BE2C (cell line): ENCODE results near the gene GARIN3. TPM values are rescaled to one million over a fixed set of nuclear protein-coding genes. Genes with fewer than 3 reads are reported as not detected.

Experiments
- DNase-seq: peaks from one replicate; pipeline ENCODE4 v3.0.0-alpha.2; 2020
- H3K27me3 ChIP-seq: fragments of 250-450 bp; sonication (Bioruptor Pico); 2 replicates; pipeline ENCODE4 v1.5.1; 2020; ENCODE audit warnings: mild to moderate bottlenecking
- H3K36me3 ChIP-seq: fragments of 250-450 bp; sonication (Bioruptor Pico); 2 replicates; pipeline ENCODE4 v1.5.1; 2020; ENCODE audit warnings: mild to moderate bottlenecking
- H3K4me1 ChIP-seq: fragments of 250-450 bp; sonication (Bioruptor Pico); 2 replicates; pipeline ENCODE4 v1.5.1; 2020
- H3K4me3 ChIP-seq: 2 replicates; pipeline ENCODE4 v1.5.1; 2011; ENCODE audit warnings: low read depth, low read length
- H3K9me3 ChIP-seq: fragments of 250-450 bp; sonication (Bioruptor Pico); 2 replicates; pipeline ENCODE4 v1.5.1; 2020
- CTCF ChIP-seq: IDR thresholded peaks from 2 replicates; pipeline ENCODE4 v1.5.1; 2012; ENCODE audit warnings: mild to moderate bottlenecking, low read depth, low read length
- polyA plus RNA-seq: library from polyadenylated mRNA; unstranded; fragments of >200 nt; gene quantifications from one replicate; pipeline ENCODE4 v1.2.1, GENCODE V29; 2012; ENCODE audit warnings: low read depth, missing spikeins; ENCODE audit not compliant: insufficient read length, insufficient read depth

The GARIN3 gene
- polyA plus RNA-seq, result not detected

DNA sequence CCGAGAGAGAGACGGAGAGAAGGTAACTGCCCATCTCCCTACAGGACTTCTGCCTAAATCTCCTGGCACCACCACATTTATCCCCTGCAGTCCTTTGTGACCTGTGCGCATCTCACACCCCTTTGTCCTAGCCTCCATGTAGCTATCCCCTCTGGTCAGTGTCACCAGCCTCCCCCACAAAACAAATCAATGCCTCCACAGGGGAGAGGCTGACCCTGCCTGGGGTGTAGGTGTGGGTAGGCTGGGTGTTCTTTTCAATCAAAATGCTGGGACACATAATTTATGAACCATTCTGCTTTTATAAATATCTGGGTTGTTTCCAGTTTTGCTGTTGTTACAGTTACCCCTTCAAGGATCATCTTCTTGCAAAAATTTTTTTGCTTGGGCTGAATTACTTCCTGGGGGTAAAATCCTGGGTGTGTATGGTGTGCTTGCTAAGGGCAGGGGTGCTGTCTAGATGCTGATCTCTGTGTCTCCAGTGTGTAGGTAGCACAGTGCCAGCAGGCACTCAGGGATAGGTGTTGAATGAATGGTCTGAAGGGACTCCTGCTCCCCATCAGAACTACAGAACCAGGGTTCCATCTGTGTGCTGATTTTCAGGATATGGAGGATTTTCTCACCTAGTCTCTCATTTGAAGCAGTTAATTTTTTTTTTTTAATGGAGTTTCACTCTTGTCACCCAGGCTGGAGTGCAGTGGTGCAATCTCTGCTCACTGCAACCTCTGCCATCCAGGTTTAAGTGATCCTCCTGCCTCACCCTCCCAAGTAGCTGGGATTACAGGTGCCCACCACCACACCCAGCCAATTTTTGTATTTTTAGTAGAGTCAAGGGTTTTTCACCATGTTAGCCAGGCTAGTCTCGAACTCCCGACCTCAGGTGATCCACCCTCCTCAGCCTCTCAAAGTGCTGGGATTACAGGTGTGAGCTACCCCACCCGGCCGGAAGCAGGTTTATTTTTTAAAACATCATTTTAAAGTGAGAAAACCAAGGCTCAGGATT, at the start of gene GARIN3:
TSS of gene GARIN3 (minus strand) at position 51 of the 1,000 bp plus-strand sequence. CDS start 96 bp downstream, outside the sequence.
- Histone ChIP-seq H3K4me1 (no peaks in the 10 kb centered on the region), H3K4me3 (no peak within 1 kb of the TSS), H3K27me3 (peaks cover 3% of the 10 kb centered on the region), H3K36me3 (no peaks in the 10 kb centered on the region), H3K9me3 (no peaks in the 10 kb centered on the region)
- no peak for TF ChIP-seq CTCF
- no peak for DNase-seq

DNA sequence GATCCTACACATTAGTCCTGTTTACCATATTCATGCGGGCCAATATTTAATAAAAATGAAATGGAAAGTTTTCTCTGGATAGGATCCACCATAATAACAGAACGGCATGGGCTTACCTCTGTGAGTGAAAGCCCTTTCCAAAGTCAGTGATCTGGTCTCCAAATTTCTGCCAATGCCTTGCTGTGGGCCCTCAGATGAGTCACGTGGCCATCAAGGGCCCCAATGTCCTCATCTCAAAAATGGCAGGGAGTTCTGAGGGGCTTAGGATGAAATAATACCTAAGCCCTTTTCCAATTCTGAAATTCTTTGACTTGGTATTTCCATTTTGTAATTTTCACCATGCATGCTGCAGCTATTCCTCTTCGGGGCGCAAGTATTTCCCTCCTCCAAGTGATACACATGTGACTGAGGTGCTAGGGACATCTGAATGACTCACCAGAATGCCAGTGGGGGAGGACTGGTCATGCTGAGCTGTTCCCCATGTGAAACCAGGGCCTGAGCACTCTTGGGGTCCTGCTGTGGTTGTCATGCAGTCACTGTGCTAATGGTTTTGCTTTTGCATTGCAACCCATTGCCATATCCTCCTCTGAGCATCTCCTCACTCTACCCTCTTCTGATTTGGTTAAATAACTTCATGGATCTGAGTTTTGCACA, 49.6 kb upstream of the GARIN3 start:
- H3K4me3 ChIP-seq, result no peak overlapping the region
- no peaks in the 10 kb centered on the region for H3K9me3 ChIP-seq
- peaks cover 3% of the 10 kb centered on the region; the same call in 1 of the 2 replicates for H3K27me3 ChIP-seq
- no peaks in the 10 kb centered on the region for H3K4me1 ChIP-seq
- TF ChIP-seq CTCF, result no peak
- no peak for DNase-seq
- H3K36me3 ChIP-seq, result no peaks in the 10 kb centered on the region

GRCh38 chr5:157214861-157215513, 48.9 kb upstream of the GARIN3 start:
- Histone ChIP-seq H3K9me3 (no peaks in the 10 kb centered on the region), H3K36me3 (no peaks in the 10 kb centered on the region), H3K4me3 (no peak overlapping the region), H3K27me3 (peaks cover 3% of the 10 kb centered on the region; the same call in 1 of the 2 replicates), H3K4me1 (no peaks in the 10 kb centered on the region)
- no peak for DNase-seq
- TF ChIP-seq CTCF, result no peak

- no peak for TF ChIP-seq CTCF
- no peaks in the 10 kb centered on the region for H3K9me3 ChIP-seq
- no peak overlapping the region for H3K4me3 ChIP-seq
- no peak for DNase-seq
- no peaks in the 10 kb centered on the region for H3K4me1 ChIP-seq
- peaks cover 3% of the 10 kb centered on the region; the same call in 1 of the 2 replicates for H3K27me3 ChIP-seq
- H3K36me3 ChIP-seq, result no peaks in the 10 kb centered on the region
Measured at GRCh38 chr5:157214415-157214814, 48.4 kb upstream of the GARIN3 start.

DNA sequence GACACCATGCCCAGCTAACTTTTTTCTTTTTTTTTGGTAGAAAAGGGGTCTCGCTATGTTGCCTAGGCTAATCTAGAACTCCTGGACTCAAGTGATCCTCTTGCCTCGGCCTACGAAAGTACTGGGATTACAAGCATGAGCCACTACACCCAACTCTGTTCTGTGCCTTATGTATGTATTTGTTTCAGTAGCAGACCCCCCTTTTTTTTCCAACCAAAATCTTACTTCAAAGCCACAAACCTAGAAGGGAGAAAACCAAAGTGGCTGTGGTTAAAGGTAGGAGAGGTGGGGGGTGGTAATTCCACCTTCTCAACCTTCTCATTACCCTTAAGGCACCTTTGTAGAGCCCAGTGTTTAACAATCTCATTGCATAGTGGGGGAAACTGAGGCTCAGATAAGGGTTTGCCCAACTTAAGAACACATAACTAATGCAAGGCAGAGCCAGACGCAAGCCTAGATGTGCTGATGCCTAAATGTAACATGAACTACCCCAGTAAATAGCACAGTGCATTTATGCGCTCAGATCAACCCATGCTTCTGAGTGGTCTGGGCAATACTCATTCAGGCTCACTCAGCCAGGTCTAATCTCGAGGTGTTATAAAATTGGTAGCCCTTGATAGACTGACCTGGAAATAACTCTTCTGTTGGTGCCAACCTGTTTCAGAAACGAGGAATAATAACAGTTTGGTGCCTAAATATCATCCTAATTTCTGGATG, 47.6 kb upstream of the GARIN3 start:
- TF ChIP-seq CTCF, result no peak
- Histone ChIP-seq H3K4me1 (no peaks in the 10 kb centered on the region), H3K36me3 (no peaks in the 10 kb centered on the region), H3K9me3 (no peaks in the 10 kb centered on the region), H3K4me3 (no peak overlapping the region), H3K27me3 (peaks cover 3% of the 10 kb centered on the region; the same call in 1 of the 2 replicates)
- DNase-seq, result no peak
